Astrocyte of the hippocampus (primary cell): ENCODE data around the gene TYW3.

Experiments used
- DNase-seq: peaks from one replicate; pipeline ENCODE4 v3.0.0; 2011; ENCODE audit warnings: low read depth, low spot score

Gene TYW3

DNA sequence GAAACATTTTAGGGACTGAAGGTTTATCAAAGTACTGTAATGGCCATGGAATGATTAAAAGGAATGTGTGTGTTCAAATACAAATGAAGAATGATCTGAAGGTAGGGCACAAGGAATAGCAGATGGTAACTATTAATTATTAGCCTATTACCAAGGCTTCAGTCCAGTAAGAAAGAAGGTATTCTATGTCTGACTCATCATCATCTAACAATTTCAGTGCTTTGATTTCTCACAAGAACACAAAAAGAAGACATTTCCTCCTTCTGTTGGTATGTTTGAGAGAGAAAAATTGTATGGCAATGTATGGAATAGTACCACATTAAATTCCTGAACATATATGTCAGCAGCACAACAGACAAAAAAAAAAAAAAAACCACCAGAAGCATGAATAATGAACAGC is 57.5 kb downstream of the TYW3 start:
- DNase-seq, result no peak

DNA sequence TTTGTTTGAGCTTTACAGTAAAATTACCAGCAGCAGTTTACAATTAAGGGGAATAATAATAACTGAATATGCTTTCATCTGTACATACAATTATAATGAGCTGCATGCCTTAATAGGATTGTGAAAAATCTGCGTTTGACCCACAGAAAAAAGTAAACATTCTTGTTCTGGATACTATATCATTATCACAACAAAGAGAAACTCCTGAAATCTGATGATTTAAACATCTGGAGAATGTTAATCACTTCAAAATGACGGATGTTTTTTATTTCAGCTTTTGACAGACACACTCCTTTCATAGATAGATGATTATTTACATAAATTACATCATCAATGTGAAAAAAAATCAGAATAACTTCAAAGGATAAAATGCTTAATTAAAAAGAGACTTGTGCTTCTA is 58.5 kb downstream of the TYW3 start:
- no peak for DNase-seq

DNA sequence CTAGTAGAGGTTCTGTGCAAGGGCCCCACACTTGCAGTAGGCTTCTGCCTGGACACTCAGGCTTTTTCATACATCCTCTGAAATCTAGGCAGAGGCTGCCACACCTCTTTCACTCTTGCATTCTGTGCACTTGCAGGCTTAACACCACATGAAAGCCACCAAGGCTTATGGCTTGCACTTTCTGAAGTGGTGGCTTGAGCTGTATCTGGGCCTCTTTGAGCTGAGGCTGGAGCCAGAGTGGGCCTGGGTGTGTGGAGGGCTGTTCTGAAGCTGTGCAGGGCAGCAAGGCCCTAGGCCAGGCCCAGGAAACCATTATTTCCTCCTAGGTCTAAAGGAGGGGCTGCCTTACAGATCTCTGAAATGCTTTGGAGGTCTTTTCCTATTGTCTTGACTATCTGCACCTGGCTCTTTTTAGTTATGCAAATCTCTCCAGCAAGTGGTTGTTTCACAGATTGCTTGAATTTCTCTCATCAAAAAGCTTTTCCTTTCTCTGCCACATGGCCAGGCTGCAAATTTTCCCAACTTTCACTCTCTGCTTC is 66.2 kb downstream of the TYW3 start:
- DNase-seq, result no peak

DNA sequence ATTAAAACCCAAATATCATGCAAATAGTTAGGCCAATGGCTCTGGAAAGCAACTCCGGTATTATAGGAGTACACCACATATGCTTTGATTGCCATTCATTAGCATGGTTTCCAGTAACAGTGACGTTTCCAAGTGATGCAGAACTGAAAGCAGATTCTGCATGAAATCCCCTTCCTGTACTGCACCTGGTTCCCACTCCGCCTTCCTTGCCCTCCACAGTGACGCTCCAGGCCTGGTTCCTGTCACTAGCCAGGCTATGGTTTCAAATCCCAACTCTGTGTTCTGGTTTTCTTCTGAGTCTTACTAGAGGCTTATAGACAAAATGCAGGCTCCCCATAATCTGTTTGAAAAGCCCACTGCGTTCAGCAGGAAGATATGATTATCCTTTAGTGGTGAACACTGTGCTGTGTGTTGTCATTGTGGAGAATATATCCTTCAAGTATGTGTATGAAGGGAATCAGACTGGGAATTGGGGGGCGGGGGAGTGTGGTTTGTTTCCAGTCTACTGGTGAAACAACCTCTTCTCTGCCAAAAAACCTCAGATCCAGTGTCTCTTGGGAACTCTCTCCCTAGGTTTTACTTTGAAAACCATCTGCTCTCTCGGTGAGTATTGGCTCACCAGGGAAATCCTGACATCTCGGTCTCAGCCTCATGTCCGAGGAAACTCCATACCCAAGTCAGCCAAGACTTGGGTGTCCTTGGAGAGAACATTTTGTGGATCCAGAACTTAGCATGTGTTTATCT is 78.7 kb downstream of the TYW3 start:
- DNase-seq, result no peak

DNA sequence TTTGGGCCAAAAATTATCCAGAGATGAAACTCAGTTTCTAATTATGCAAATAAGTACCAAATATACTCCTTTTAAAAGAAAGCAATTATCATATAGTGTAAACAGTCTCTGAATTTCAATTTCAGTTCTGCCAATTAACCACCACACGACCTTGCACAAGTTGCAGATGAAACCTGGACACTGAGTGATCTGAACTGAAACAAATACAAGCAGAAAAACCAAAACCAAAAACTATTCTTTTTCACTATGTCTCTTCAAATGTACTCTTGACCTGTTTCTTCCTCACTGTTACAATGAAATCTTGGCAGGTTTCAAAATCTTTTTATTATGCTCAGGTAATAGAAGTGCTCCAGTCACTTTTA is 79.2 kb downstream of the TYW3 start:
- no peak for DNase-seq
